ENCODE measurements around the gene ZSCAN22.
"Not testable (repeated sequence)": the region's sequence is repeated elsewhere in the genome, so short reads cannot be mapped to it uniquely, and the experiment has no call there.

Gene ZSCAN22

DNA sequence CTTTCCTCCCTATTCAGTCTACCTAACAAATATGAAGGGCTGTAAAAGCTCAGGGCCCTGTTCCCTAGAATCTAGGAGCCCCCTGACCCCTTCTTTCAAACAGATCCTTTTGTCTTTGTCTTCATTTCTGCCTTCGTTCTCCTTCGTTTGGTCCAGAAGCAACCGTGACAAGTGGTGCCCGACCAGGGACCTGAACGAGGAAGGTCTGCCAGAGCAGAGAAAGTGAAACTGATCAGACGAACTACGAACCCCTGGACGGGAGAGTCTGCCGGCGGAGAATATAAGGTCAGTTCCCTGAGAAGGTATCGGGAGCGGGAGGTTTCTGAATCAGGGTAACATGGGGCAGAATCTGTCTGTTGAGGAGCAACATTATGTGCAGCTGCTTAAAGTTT is 20.9 kb upstream of the ZSCAN22 start:
- Mint-ChIP-seq H3K4me1 (peaks cover 37% of the 10 kb centered on the region), H3K27ac (peak overlapping the region; percentile 93), H3K9me3 (no peaks in the 10 kb centered on the region), H3K36me3 (peaks cover 57% of the 10 kb centered on the region), H3K4me3 (peak overlapping the region; percentile 91), H3K27me3 (no peaks in the 10 kb centered on the region)
- ATAC-seq = no peak

DNA sequence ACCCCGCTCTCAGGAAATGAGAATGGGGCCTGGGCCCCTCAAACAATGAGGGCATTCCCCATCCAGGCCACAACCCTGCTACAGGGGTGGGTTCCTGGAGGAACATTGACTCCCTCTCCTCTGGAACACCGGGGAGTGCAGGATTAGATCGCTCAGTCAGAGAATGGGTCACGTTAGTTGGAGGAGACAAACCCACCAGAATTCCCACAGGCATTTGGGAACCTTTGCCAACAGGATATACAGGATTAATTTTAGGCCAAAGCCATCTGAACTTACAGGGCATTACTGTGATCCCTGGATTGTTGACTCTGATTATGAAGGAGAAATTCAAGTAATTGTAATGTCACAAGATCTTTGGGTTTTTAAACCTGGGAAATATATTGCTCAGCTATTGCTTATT is 19.1 kb upstream of the ZSCAN22 start:
- Mint-ChIP-seq H3K36me3 (peaks cover 61% of the 10 kb centered on the region), H3K9me3 (no peaks in the 10 kb centered on the region), H3K27me3 (no peaks in the 10 kb centered on the region), H3K4me3 (no peak overlapping the region), H3K27ac (no peak overlapping the region), H3K4me1 (peaks cover 42% of the 10 kb centered on the region)
- no peak for ATAC-seq

DNA sequence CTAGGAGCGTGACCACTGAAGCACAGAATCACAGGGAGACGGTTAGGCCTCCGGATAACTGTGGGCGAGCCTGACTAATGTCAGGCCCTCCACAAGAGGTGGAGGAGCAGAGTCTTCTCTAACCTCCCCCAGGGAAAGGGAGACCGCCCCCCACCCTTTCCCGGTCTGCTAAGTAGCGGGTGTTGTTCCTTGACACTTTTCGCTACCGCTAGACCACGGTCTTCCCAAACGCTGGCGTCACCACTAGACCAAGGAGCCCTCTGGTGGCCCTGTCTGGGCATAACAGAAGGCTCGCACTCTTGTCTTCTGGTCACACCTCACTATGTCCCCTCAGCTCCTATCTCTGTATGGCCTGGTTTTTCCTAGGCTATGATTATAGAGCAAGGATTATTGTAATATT is 16.1 kb upstream of the ZSCAN22 start:
- H3K27ac Mint-ChIP-seq, ATAC-seq, H3K9me3 Mint-ChIP-seq, H3K4me3 Mint-ChIP-seq, H3K27me3 Mint-ChIP-seq: not testable (repeated sequence)
- peaks cover 42% of the 10 kb centered on the region for H3K4me1 Mint-ChIP-seq
- peaks cover 83% of the 10 kb centered on the region for H3K36me3 Mint-ChIP-seq

DNA sequence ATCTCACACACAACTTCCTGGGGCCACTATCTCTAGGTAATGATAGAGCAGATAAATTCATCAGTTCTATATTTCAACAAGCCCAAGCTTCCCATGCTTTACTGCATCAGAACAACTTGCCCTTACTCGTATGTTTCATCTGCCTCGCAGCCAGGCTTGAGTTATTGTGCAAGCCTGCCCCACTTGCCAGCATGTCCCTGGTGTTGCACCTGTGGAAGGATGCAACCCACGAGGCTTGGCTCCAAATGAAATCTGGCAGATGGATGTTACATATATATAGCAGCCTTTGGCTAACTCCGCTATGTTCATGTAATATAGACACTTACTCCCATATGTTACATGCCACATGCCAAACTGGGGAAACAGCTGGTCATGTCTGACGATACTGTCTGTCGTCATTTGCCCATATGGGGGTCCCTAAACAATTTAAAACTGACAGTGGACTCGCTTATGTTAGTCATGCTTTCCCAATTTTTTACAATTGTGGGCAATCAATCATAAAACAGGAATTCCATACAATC is 15.4 kb upstream of the ZSCAN22 start:
- ATAC-seq = no peak
- Mint-ChIP-seq H3K36me3 (peaks cover 80% of the 10 kb centered on the region), H3K27me3 (no peaks in the 10 kb centered on the region), H3K27ac (no peak overlapping the region), H3K4me3 (no peak overlapping the region), H3K4me1 (peaks cover 36% of the 10 kb centered on the region), H3K9me3 (peaks cover 2% of the 10 kb centered on the region)

DNA sequence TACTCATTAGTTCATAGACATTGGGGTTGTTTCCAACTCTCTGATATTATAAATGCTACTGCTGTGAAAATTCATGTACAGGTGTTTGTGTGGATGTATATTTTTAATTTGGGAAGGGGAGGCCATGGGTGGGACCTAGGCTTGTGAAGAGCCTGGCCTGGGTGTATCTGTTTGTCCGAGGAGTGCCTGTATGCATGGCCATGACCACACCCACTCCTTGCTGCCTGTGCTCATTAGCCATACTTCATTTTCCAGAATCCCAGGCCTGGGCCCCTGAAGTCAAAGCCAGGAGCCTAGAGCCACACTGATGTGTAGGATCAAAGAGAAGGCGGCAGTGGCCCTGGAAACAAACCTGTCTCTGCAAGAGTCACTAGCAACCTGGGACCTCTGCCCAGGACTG is 11.2 kb upstream of the ZSCAN22 start:
- Mint-ChIP-seq H3K9me3 (peaks cover 2% of the 10 kb centered on the region), H3K36me3 (peaks cover 48% of the 10 kb centered on the region), H3K4me1 (peaks cover 9% of the 10 kb centered on the region), H3K27me3 (no peaks in the 10 kb centered on the region), H3K27ac (no peak overlapping the region), H3K4me3 (no peak overlapping the region)
- ATAC-seq = no peak

DNA sequence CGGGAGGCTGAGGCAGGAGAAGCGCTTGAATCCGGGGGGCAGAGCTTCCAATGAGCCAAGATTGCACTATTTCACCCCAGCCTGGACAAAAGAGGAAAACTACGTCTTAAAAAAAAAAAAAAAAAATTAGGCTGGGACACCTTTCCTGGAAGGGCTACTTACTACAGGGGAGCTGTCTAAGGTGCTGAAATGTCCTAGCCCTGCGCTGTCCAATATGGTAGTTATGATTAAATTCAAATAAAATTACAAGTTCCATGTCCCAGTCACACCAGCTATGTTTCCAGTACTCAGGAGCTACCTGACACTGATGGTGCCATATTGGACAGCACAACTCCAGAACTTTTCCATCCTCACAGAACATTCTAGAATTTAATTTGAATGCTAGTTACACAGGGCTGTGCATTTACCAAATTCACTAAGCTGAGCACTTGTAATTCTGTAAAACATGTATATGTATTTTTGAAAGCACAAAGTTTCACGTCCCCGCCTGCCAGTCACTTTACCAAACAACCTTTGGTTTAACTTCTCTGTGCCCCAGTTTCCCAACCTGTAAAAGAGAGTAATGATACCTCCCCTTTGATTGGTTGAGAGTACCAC is 9.2 kb upstream of the ZSCAN22 start:
- Mint-ChIP-seq H3K4me3 (no peak overlapping the region), H3K4me1 (no peaks in the 10 kb centered on the region), H3K36me3 (peaks cover 29% of the 10 kb centered on the region), H3K9me3 (peaks cover 2% of the 10 kb centered on the region), H3K27me3 (no peaks in the 10 kb centered on the region), H3K27ac (no peak overlapping the region)
- ATAC-seq = no peak

DNA sequence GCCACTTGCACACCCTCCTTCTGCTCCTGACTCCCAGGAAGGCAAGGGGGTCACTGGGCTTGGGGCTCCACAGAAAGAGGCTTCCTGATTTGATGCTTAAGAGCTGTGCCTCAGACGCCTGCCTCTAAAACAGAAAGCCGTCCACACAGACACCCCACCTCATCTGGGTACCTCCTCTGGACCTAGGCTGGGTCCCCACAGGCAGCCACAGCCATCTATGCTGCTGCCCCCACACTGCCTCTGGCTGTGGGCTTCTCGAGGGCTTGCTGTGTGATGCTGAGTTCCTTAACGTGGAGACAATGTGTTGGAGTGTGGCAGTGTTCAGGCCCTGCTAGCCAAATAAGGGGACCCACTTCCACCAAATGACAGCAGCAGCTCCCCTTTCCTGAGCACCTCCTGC is 8.5 kb upstream of the ZSCAN22 start:
- H3K4me3 Mint-ChIP-seq = no peak overlapping the region
- peaks cover 26% of the 10 kb centered on the region for H3K36me3 Mint-ChIP-seq
- H3K27me3 Mint-ChIP-seq = no peaks in the 10 kb centered on the region
- no peaks in the 10 kb centered on the region for H3K4me1 Mint-ChIP-seq
- no peak for ATAC-seq
- no peak overlapping the region for H3K27ac Mint-ChIP-seq
- H3K9me3 Mint-ChIP-seq = peaks cover 2% of the 10 kb centered on the region

DNA sequence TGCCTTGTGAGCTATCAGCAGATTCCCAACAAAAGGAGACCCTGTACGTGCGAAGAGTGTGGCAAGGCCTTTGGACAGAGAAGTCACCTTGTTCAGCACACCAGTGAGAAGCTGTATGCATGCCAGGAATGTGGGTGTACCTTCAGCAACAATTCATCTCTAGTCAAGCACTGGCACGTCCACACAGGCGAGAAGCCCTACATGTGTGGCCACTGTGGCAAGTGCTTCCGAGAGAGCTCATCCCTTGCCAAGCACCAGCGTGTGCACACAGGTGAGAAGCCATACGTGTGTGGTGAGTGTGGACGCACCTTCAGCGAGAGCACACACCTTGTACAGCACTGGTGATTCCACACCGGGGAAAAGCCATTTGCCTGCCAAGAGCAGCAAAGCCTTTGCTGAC is 7.6 kb upstream of the ZSCAN22 start:
- no peak overlapping the region for H3K27ac Mint-ChIP-seq
- H3K27me3 Mint-ChIP-seq = no peaks in the 10 kb centered on the region
- H3K4me1 Mint-ChIP-seq = no peaks in the 10 kb centered on the region
- no peak overlapping the region for H3K4me3 Mint-ChIP-seq
- no peak for ATAC-seq
- H3K9me3 Mint-ChIP-seq = peaks cover 2% of the 10 kb centered on the region
- H3K36me3 Mint-ChIP-seq = peaks cover 19% of the 10 kb centered on the region

DNA sequence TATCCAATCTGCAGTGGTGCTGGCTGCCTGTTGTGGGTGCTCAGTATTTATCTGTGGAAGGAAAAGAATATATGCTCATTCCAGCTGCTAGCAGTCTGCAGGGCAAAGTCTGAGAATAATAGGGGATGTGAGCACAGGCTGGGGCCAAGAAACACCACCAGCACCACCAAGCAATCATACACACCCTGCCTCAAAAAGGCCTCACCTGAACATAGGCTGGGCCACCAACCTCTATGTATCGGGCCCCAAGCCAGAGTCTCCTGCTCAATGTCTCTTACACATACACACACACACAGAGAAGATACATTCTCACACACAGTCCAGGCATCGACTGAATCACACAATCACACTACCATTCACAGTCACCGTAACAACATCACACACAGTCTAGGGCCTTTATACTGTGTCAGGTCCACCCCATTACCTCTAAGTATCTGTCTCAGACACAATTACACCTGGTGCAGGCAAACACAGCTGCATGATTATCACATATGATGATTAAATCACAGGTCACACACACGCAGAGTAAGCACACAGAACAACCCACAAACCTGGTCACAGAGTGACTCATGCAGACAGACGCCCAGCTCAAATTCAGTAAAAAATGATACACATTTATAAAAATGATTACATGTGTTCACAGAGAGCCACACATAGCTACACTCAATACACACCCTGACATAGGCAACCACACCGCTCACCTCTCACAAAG is 1.3 kb upstream of the ZSCAN22 start:
- peaks cover 5% of the 10 kb centered on the region for H3K36me3 Mint-ChIP-seq
- no peaks in the 10 kb centered on the region for H3K27me3 Mint-ChIP-seq
- H3K4me1 Mint-ChIP-seq = peaks cover 8% of the 10 kb centered on the region
- no peak overlapping the region for H3K4me3 Mint-ChIP-seq
- H3K27ac Mint-ChIP-seq = no peak overlapping the region
- ATAC-seq = no peak
- no peaks in the 10 kb centered on the region for H3K9me3 Mint-ChIP-seq

DNA sequence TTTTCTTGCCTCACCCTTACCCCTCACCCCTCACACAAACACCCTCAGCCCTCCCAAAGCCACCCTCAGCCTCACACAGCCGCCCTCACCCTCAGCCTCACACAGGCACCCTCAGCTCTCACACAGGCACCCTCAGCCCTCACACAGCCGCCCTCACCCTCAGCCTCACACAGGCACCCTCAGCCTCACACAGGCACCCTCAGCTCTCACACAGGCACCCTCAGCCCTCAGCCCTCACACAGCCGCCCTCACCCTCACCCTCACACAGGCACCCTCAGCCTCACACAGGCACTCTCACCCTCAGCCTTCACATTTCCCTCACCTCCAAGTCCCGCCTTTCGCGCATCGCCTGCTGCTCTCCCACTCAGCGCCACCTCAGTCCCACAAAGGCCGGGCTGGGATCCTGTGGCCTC is 287 bp upstream of the ZSCAN22 start:
- ATAC-seq = peak; percentile 59
- Mint-ChIP-seq H3K4me3 (no peak overlapping the region), H3K9me3 (no peaks in the 10 kb centered on the region), H3K27ac (no peak overlapping the region), H3K27me3 (no peaks in the 10 kb centered on the region), H3K4me1 (peaks cover 8% of the 10 kb centered on the region), H3K36me3 (peaks cover 5% of the 10 kb centered on the region)

DNA sequence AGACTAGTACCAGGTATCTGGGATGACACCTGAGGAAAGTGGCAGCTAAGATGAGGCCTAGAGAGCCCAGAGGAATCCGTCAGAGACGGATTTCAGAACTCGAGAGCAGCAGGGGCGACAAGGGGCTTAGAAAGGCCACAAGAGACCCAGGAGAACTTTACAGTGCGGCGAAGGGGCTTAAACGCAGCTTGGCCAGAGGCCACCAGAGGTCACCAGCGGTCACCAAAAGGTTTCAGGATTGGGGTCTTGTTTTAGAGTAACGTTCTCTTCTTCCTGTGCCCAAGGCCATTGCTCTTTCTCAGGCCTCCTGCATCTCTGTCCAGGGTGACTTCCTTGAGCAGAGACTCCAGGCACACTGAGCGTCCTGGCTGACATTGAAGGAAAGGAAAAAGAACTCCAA is 2.2 kb downstream of the ZSCAN22 start:
- H3K36me3 Mint-ChIP-seq = no peaks in the 10 kb centered on the region
- H3K27ac Mint-ChIP-seq = no peak overlapping the region
- no peak for ATAC-seq
- no peak overlapping the region for H3K4me3 Mint-ChIP-seq
- H3K4me1 Mint-ChIP-seq = peaks cover 8% of the 10 kb centered on the region
- H3K27me3 Mint-ChIP-seq = no peaks in the 10 kb centered on the region
- no peaks in the 10 kb centered on the region for H3K9me3 Mint-ChIP-seq

DNA sequence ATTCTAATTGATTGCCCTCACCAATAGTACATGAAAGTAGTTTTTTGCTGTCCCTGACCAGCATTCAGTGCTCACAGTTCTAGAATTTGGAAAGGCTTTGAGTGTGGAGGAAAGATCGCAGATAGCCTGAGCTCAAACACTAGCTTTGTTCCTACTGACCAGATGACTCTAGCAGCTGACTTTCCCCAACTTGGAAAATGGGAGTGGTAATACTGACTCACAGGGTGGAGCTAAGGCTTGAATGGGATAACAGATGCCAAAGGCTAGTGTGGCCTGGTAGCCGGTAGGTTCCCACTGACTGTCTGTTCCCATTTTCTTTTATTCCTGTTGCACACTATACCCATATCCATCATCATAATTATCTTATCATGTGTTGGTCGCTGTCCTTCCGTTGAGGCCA is 3.7 kb downstream of the ZSCAN22 start:
- no peak for ATAC-seq
- peaks cover 9% of the 10 kb centered on the region for H3K36me3 Mint-ChIP-seq
- no peaks in the 10 kb centered on the region for H3K9me3 Mint-ChIP-seq
- H3K4me3 Mint-ChIP-seq = no peak overlapping the region
- peaks cover 8% of the 10 kb centered on the region for H3K4me1 Mint-ChIP-seq
- no peaks in the 10 kb centered on the region for H3K27me3 Mint-ChIP-seq
- no peak overlapping the region for H3K27ac Mint-ChIP-seq

DNA sequence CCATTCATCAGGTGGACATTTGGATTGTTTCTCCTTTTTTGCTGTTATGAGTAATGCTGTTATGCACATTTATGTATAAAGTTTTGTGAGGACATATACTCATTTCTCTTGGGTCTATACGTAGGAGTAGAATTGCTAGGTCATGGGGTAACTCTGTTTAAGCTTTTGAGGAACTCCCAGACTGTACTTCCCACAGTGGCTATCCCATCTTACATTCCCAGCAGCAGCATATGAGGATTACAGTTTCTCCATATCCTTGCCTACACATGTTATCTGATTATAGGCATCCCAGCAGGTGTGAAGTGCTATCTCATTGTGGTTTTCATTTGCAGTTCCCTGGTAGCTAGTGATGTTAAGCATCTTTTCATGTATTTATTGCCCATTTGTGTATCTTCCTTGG is 5.9 kb downstream of the ZSCAN22 start:
- H3K27me3 Mint-ChIP-seq = no peaks in the 10 kb centered on the region
- no peaks in the 10 kb centered on the region for H3K9me3 Mint-ChIP-seq
- no peak for ATAC-seq
- H3K4me3 Mint-ChIP-seq = no peak overlapping the region
- no peak overlapping the region for H3K27ac Mint-ChIP-seq
- H3K4me1 Mint-ChIP-seq = peaks cover 8% of the 10 kb centered on the region
- H3K36me3 Mint-ChIP-seq = peaks cover 16% of the 10 kb centered on the region

DNA sequence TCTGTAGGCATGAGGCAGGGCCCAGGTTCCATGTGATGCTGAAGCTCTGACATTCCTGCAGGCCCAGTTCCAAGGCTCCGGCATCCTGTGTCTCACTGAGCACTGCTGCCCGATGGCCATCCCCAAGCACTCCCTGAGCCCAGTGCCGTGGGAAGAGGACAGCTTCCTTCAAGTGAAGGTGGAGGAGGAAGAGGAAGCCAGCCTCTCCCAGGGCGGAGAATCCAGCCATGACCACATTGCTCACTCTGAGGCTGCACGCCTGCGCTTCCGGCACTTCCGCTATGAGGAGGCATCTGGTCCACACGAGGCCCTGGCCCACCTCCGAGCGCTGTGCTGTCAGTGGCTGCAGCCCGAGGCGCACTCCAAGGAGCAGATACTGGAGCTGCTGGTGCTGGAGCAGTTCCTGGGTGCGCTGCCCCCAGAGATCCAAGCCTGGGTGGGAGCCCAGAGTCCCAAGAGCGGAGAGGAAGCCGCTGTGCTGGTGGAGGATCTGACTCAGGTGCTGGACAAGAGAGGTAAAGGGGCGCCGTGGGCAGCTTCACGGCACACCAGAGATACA is 8.0 kb downstream of the ZSCAN22 start:
- no peak overlapping the region for H3K4me3 Mint-ChIP-seq
- ATAC-seq = no peak
- H3K27me3 Mint-ChIP-seq = no peaks in the 10 kb centered on the region
- H3K4me1 Mint-ChIP-seq = no peaks in the 10 kb centered on the region
- H3K27ac Mint-ChIP-seq = no peak overlapping the region
- H3K9me3 Mint-ChIP-seq = no peaks in the 10 kb centered on the region
- peaks cover 36% of the 10 kb centered on the region for H3K36me3 Mint-ChIP-seq

DNA sequence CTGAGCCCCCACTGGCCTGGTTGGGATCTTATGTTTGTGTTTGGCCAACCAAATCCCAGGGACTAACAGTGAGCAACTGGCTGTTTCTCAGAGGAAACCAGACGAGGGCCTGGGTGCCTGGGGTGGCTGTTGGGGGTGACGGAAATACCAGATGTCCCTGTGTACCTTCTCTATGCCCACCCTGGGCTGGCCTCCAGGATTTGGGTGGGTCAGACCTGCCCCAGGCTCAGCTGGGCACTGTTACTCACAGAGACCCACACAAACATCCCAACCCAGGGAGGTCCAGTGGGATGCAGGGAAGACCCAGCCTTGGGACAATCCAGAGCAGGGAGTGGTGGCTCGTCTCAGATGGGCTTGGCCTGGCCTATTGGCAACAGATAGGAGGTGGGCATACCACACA is 8.8 kb downstream of the ZSCAN22 start:
- Mint-ChIP-seq H3K27me3 (no peaks in the 10 kb centered on the region), H3K4me1 (no peaks in the 10 kb centered on the region), H3K36me3 (peaks cover 44% of the 10 kb centered on the region), H3K4me3 (no peak overlapping the region), H3K9me3 (no peaks in the 10 kb centered on the region), H3K27ac (no peak overlapping the region)
- ATAC-seq = no peak

DNA sequence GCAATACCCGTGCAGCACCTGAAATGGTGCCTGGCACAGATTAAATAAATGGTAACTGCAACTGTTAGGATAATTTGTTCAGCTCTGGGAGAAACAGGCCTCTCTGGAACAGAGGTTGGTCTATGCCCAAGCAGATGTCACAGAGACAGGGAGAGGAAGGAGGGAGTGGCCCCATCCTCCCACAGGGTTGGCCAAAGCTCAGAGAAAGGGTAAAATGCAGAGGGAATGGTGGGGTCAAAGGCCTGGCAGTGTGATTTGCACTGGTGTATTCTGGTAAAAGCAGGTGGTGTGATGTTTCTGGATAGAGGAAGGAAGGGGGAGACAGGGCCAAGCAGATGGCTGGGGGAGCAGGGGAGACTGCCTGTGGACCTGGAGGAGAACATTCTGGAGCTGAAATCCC is 9.4 kb downstream of the ZSCAN22 start:
- Mint-ChIP-seq H3K27ac (no peak overlapping the region), H3K27me3 (no peaks in the 10 kb centered on the region), H3K4me3 (no peak overlapping the region), H3K4me1 (no peaks in the 10 kb centered on the region), H3K36me3 (peaks cover 50% of the 10 kb centered on the region), H3K9me3 (no peaks in the 10 kb centered on the region)
- ATAC-seq = no peak

Data from stimulated activated memory B cell treated with anti-CD40 and anti-IgM and Interleukin-4, amounts not matched to agents 10 μg/mL and 1 μg/mL and 100 μg/mL, for 72 hours (primary cell).